Right lobe of liver (tissue), 4 donors: ENCODE measurements around the gene TEDC2.

Experiments
- CTCF ChIP-seq, 4 donors: fragments of 200-600 bp in 3 of 4; fragments of 450-650 bp in 1 of 4; IDR thresholded peaks; one replicate each; pipeline versions ENCODE4 v1.5.1 to v1.8.0; 2016 to 2022; ENCODE audit warnings: antibody characterized with exemption in 4 of 4, mild to moderate bottlenecking in 2 of 4
- POLR2A ChIP-seq: fragments of 450-650 bp; IDR thresholded peaks from one replicate; pipeline ENCODE4 v1.6.1; 2017; ENCODE audit warnings: antibody characterized with exemption, mild to moderate bottlenecking
- donor health status: DM: no; HTN: no; CAD: no.
- donor health status: DM: no; HTN: no; CAD: no.
- donor health status: DM: no; HTN: yes; CAD: no.

- TF ChIP-seq POLR2A, result no peak
- TF ChIP-seq CTCF (IDR thresholded peaks at IDR 0.05), result no peak
These were observed 7.3 kb upstream of the TEDC2 start for GRCh38 chr16:2452650-2453049.
